ENCODE data around the gene NIPAL4.
"Not testable (repeated sequence)": the region's sequence is repeated elsewhere in the genome, so short reads cannot be mapped to it uniquely, and the experiment has no call there.

The NIPAL4 gene

GRCh38 chr5:157476702-157477408 is 16.8 kb downstream of the NIPAL4 start:
- WGBS, 2 experiments (ENCODE audit: insufficient coverage in 2 of 2), result 42 to 76% methylated on average over 2 to 7 of the region's 7 CpGs
- H3K4me1 ChIP-seq (ENCODE audit: control insufficient read depth, insufficient read depth, low read length, poor library complexity, severe bottlenecking), result peaks cover 46% of the 10 kb centered on the region
- H3K36me3 ChIP-seq (ENCODE audit: control insufficient read depth, insufficient read depth, low read length), result peaks cover 93% of the 10 kb centered on the region
- H3K9me3 ChIP-seq (ENCODE audit: control insufficient read depth, low read length), result no peaks in the 10 kb centered on the region
- H3K27ac ChIP-seq (ENCODE audit: low read depth, low read length, severe bottlenecking), result no peak overlapping the region
- H3K4me3 ChIP-seq (ENCODE audit: extremely low read depth, insufficient read depth, low read length, poor library complexity, severe bottlenecking), result no peak overlapping the region

- H3K27ac ChIP-seq (ENCODE audit: low read depth, low read length, severe bottlenecking), result peak overlapping the region; percentile 33
Observed at GRCh38 chr5:157477814-157478494, 17.9 kb downstream of the NIPAL4 start.

GRCh38 chr5:157478726-157479125 is 18.7 kb downstream of the NIPAL4 start:
- Histone ChIP-seq H3K9me3 (ENCODE audit: control insufficient read depth, low read length) (no peaks in the 10 kb centered on the region), H3K4me1 (ENCODE audit: control insufficient read depth, insufficient read depth, low read length, poor library complexity, severe bottlenecking) (peaks cover 38% of the 10 kb centered on the region), H3K36me3 (ENCODE audit: control insufficient read depth, insufficient read depth, low read length) (peaks cover 89% of the 10 kb centered on the region), H3K4me3 (ENCODE audit: extremely low read depth, insufficient read depth, low read length, poor library complexity, severe bottlenecking) (no peak overlapping the region), H3K27ac (ENCODE audit: low read depth, low read length, severe bottlenecking) (peak overlapping the region; percentile 10)
- WGBS, 2 experiments (ENCODE audit: insufficient coverage in 2 of 2), result 77 to 83% methylated on average over 1 to 2 of the region's 2 CpGs

More at GRCh38 chr5:157477814-157478494, 17.9 kb downstream of the NIPAL4 start:
- peaks cover 45% of the 10 kb centered on the region for H3K4me1 ChIP-seq (ENCODE audit: control insufficient read depth, insufficient read depth, low read length, poor library complexity, severe bottlenecking)
- no peaks in the 10 kb centered on the region for H3K9me3 ChIP-seq (ENCODE audit: control insufficient read depth, low read length)
- 66 to 68% methylated on average over 5 of the region's 5 CpGs for WGBS, 2 experiments (ENCODE audit: insufficient coverage in 2 of 2)
- H3K36me3 ChIP-seq (ENCODE audit: control insufficient read depth, insufficient read depth, low read length), result peaks cover 88% of the 10 kb centered on the region
- no peak overlapping the region for H3K4me3 ChIP-seq (ENCODE audit: extremely low read depth, insufficient read depth, low read length, poor library complexity, severe bottlenecking)

GRCh38 chr5:157479166-157479565 is 19.2 kb downstream of the NIPAL4 start:
- Histone ChIP-seq H3K9me3 (ENCODE audit: control insufficient read depth, low read length) (no peaks in the 10 kb centered on the region), H3K4me1 (ENCODE audit: control insufficient read depth, insufficient read depth, low read length, poor library complexity, severe bottlenecking) (peaks cover 33% of the 10 kb centered on the region), H3K4me3 (ENCODE audit: extremely low read depth, insufficient read depth, low read length, poor library complexity, severe bottlenecking) (no peak overlapping the region), H3K36me3 (ENCODE audit: control insufficient read depth, insufficient read depth, low read length) (peaks cover 89% of the 10 kb centered on the region), H3K27ac (ENCODE audit: low read depth, low read length, severe bottlenecking) (peak overlapping the region; percentile 3)
- 95% methylated on average over 3 of the region's 4 CpGs; no CpG with 5 or more reads in 1 of the 2 experiments for WGBS, 2 experiments (ENCODE audit: insufficient coverage in 2 of 2)

GRCh38 chr5:157479612-157480510 is 19.8 kb downstream of the NIPAL4 start:
- H3K9me3 ChIP-seq (ENCODE audit: control insufficient read depth, low read length), result no peaks in the 10 kb centered on the region
- peaks cover 89% of the 10 kb centered on the region for H3K36me3 ChIP-seq (ENCODE audit: control insufficient read depth, insufficient read depth, low read length)
- no peak overlapping the region for H3K4me3 ChIP-seq (ENCODE audit: extremely low read depth, insufficient read depth, low read length, poor library complexity, severe bottlenecking)
- WGBS, 2 experiments (ENCODE audit: insufficient coverage in 2 of 2), result 84 to 87% methylated on average over 12 to 13 of the region's 15 CpGs
- H3K27ac ChIP-seq (ENCODE audit: low read depth, low read length, severe bottlenecking), result peak overlapping the region; percentile 3
- H3K4me1 ChIP-seq (ENCODE audit: control insufficient read depth, insufficient read depth, low read length, poor library complexity, severe bottlenecking), result peaks cover 26% of the 10 kb centered on the region

GRCh38 chr5:157481265-157481664 is 21.3 kb downstream of the NIPAL4 start:
- Histone ChIP-seq H3K27ac (ENCODE audit: low read depth, low read length, severe bottlenecking) (no peak overlapping the region), H3K4me1 (ENCODE audit: control insufficient read depth, insufficient read depth, low read length, poor library complexity, severe bottlenecking) (peaks cover 24% of the 10 kb centered on the region), H3K9me3 (ENCODE audit: control insufficient read depth, low read length) (no peaks in the 10 kb centered on the region), H3K36me3 (ENCODE audit: control insufficient read depth, insufficient read depth, low read length) (peaks cover 90% of the 10 kb centered on the region), H3K4me3 (ENCODE audit: extremely low read depth, insufficient read depth, low read length, poor library complexity, severe bottlenecking) (no peak overlapping the region)
- 95 to 97% methylated on average over 4 of the region's 4 CpGs for WGBS, 2 experiments (ENCODE audit: insufficient coverage in 2 of 2)

GRCh38 chr5:157481666-157482065 is 21.7 kb downstream of the NIPAL4 start:
- H3K36me3 ChIP-seq (ENCODE audit: control insufficient read depth, insufficient read depth, low read length), result peaks cover 90% of the 10 kb centered on the region
- WGBS, 2 experiments (ENCODE audit: insufficient coverage in 2 of 2), result 85 to 100% methylated on average over 7 of the region's 7 CpGs

GRCh38 chr5:157482702-157483101 is 22.7 kb downstream of the NIPAL4 start:
- 100% methylated on average over 1 of the region's 2 CpGs; no CpG with 5 or more reads in 1 of the 2 experiments for WGBS, 2 experiments (ENCODE audit: insufficient coverage in 2 of 2)
- H3K4me3 ChIP-seq (ENCODE audit: extremely low read depth, insufficient read depth, low read length, poor library complexity, severe bottlenecking); H3K9me3 ChIP-seq (ENCODE audit: control insufficient read depth, low read length); H3K27ac ChIP-seq (ENCODE audit: low read depth, low read length, severe bottlenecking): not testable (repeated sequence)
- Histone ChIP-seq H3K4me1 (ENCODE audit: control insufficient read depth, insufficient read depth, low read length, poor library complexity, severe bottlenecking) (peaks cover 24% of the 10 kb centered on the region), H3K36me3 (ENCODE audit: control insufficient read depth, insufficient read depth, low read length) (peaks cover 91% of the 10 kb centered on the region)

More at GRCh38 chr5:157481666-157482065, 21.7 kb downstream of the NIPAL4 start:
- no peaks in the 10 kb centered on the region for H3K9me3 ChIP-seq (ENCODE audit: control insufficient read depth, low read length)
- no peak overlapping the region for H3K27ac ChIP-seq (ENCODE audit: low read depth, low read length, severe bottlenecking)
- H3K4me1 ChIP-seq (ENCODE audit: control insufficient read depth, insufficient read depth, low read length, poor library complexity, severe bottlenecking), result peaks cover 24% of the 10 kb centered on the region
- no peak overlapping the region for H3K4me3 ChIP-seq (ENCODE audit: extremely low read depth, insufficient read depth, low read length, poor library complexity, severe bottlenecking)

- H3K27ac ChIP-seq (ENCODE audit: low read depth, low read length, severe bottlenecking), result no peak overlapping the region
- H3K4me1 ChIP-seq (ENCODE audit: control insufficient read depth, insufficient read depth, low read length, poor library complexity, severe bottlenecking), result peaks cover 7% of the 10 kb centered on the region
- H3K36me3 ChIP-seq (ENCODE audit: control insufficient read depth, insufficient read depth, low read length), result peaks cover 92% of the 10 kb centered on the region
- H3K9me3 ChIP-seq (ENCODE audit: control insufficient read depth, low read length), result no peaks in the 10 kb centered on the region
- no peak overlapping the region for H3K4me3 ChIP-seq (ENCODE audit: extremely low read depth, insufficient read depth, low read length, poor library complexity, severe bottlenecking)
- WGBS, 2 experiments (ENCODE audit: insufficient coverage in 2 of 2), result 94 to 96% methylated on average over 5 of the region's 5 CpGs
Observed at GRCh38 chr5:157484768-157485167, 24.8 kb downstream of the NIPAL4 start.

- H3K36me3 ChIP-seq (ENCODE audit: control insufficient read depth, insufficient read depth, low read length), result peaks cover 95% of the 10 kb centered on the region
- WGBS, 2 experiments (ENCODE audit: insufficient coverage in 2 of 2), result 86 to 100% methylated on average over 2 of the region's 2 CpGs
- no peak overlapping the region for H3K27ac ChIP-seq (ENCODE audit: low read depth, low read length, severe bottlenecking)
- H3K9me3 ChIP-seq (ENCODE audit: control insufficient read depth, low read length), result no peaks in the 10 kb centered on the region
- peaks cover 7% of the 10 kb centered on the region for H3K4me1 ChIP-seq (ENCODE audit: control insufficient read depth, insufficient read depth, low read length, poor library complexity, severe bottlenecking)
- H3K4me3 ChIP-seq (ENCODE audit: extremely low read depth, insufficient read depth, low read length, poor library complexity, severe bottlenecking), result no peak overlapping the region
Observed at GRCh38 chr5:157485340-157485739, 25.3 kb downstream of the NIPAL4 start.

All from mesodermal cell (in vitro differentiated cells).